OCI-LY7 (cell line): ENCODE data around the gene CXCR4.

Experiments
- CTCF ChIP-seq: fragments of 200-600 bp; sonication (generic); conservative IDR thresholded peaks from 2 replicates; pipeline ENCODE4 v1.5.1; 2014; ENCODE audit warnings: mild to moderate bottlenecking, antibody characterized with exemption, low read length, moderate library complexity, mixed read lengths
- EZH2phosphoT487 ChIP-seq: fragments of 200-600 bp; sonication (generic); IDR thresholded peaks from 2 replicates; pipeline ENCODE4 v1.6.1; 2018; ENCODE audit warnings: low read depth, borderline replicate concordance, mild to moderate bottlenecking, mixed run types, antibody characterized with exemption, low read length, moderate library complexity, mixed read lengths

GRCh38 chr2:136126021-136126420 lies 8.1 kb upstream of the CXCR4 start:
- TF ChIP-seq CTCF, result no peak
- no peak for TF ChIP-seq EZH2phosphoT487
